Measurements from ENCODE around the gene DEPDC7. TPM values are rescaled to one million over a fixed set of nuclear protein-coding genes. Genes with fewer than 3 reads are reported as not detected.

Gene DEPDC7
- total RNA-seq, 1 experiment from 2014 or later = 5.6 TPM

DNA sequence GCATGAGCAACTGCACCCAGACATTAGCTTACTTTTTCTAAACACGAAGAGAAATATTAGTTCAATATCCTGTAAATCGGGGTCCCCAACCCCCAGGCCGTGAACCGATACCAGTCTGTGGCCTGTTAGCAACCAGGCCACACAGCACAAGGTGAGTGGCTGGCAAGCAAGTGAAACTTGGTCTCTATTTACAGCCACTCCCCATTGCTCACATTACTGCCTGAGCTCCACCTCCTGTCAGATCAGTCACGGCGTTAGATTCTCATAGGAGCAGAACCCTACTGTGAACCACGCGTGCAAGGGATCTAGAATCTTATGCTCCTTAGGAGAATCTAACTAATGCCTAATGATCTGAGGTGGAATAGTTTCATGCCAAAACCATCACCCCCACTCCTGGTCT, 27.8 kb upstream of the DEPDC7 start (continued):
- TF ChIP-seq SOX15 (CRISPR knock-in tag; IDR thresholded peaks at IDR 0.05) = no peak
- no peak for TF ChIP-seq NFATC4 (CRISPR knock-in tag; IDR thresholded peaks at IDR 0.05)
- TF ChIP-seq, protein P1, sequence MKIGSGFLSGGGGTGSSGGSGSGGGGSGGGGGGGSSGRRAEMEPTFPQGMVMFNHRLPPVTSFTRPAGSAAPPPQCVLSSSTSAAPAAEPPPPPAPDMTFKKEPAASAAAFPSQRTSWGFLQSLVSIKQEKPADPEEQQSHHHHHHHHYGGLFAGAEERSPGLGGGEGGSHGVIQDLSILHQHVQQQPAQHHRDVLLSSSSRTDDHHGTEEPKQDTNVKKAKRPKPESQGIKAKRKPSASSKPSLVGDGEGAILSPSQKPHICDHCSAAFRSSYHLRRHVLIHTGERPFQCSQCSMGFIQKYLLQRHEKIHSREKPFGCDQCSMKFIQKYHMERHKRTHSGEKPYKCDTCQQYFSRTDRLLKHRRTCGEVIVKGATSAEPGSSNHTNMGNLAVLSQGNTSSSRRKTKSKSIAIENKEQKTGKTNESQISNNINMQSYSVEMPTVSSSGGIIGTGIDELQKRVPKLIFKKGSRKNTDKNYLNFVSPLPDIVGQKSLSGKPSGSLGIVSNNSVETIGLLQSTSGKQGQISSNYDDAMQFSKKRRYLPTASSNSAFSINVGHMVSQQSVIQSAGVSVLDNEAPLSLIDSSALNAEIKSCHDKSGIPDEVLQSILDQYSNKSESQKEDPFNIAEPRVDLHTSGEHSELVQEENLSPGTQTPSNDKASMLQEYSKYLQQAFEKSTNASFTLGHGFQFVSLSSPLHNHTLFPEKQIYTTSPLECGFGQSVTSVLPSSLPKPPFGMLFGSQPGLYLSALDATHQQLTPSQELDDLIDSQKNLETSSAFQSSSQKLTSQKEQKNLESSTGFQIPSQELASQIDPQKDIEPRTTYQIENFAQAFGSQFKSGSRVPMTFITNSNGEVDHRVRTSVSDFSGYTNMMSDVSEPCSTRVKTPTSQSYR (CRISPR knock-in tag; IDR thresholded peaks at IDR 0.05) = no peak
- TF ChIP-seq IRF2 (CRISPR knock-in tag; IDR thresholded peaks at IDR 0.05; ENCODE audit: borderline replicate concordance, low read depth) = no peak
- TF ChIP-seq, protein P2, sequence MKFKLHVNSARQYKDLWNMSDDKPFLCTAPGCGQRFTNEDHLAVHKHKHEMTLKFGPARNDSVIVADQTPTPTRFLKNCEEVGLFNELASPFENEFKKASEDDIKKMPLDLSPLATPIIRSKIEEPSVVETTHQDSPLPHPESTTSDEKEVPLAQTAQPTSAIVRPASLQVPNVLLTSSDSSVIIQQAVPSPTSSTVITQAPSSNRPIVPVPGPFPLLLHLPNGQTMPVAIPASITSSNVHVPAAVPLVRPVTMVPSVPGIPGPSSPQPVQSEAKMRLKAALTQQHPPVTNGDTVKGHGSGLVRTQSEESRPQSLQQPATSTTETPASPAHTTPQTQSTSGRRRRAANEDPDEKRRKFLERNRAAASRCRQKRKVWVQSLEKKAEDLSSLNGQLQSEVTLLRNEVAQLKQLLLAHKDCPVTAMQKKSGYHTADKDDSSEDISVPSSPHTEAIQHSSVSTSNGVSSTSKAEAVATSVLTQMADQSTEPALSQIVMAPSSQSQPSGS (CRISPR knock-in tag; IDR thresholded peaks at IDR 0.05; ENCODE audit: borderline replicate concordance, low read depth) = no peak
- no peak for TF ChIP-seq MYBL2 (CRISPR knock-in tag; IDR thresholded peaks at IDR 0.05)
- TF ChIP-seq SMAD4 (CRISPR knock-in tag; IDR thresholded peaks at IDR 0.05) = no peak
- TF ChIP-seq, protein P3, sequence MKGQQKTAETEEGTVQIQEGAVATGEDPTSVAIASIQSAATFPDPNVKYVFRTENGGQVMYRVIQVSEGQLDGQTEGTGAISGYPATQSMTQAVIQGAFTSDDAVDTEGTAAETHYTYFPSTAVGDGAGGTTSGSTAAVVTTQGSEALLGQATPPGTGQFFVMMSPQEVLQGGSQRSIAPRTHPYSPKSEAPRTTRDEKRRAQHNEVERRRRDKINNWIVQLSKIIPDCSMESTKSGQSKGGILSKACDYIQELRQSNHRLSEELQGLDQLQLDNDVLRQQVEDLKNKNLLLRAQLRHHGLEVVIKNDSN (CRISPR knock-in tag; IDR thresholded peaks at IDR 0.05) = no peak
- TF ChIP-seq, protein P4, sequence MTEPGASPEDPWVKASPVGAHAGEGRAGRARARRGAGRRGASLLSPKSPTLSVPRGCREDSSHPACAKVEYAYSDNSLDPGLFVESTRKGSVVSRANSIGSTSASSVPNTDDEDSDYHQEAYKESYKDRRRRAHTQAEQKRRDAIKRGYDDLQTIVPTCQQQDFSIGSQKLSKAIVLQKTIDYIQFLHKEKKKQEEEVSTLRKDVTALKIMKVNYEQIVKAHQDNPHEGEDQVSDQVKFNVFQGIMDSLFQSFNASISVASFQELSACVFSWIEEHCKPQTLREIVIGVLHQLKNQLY (CRISPR knock-in tag; IDR thresholded peaks at IDR 0.05) = no peak

DNA sequence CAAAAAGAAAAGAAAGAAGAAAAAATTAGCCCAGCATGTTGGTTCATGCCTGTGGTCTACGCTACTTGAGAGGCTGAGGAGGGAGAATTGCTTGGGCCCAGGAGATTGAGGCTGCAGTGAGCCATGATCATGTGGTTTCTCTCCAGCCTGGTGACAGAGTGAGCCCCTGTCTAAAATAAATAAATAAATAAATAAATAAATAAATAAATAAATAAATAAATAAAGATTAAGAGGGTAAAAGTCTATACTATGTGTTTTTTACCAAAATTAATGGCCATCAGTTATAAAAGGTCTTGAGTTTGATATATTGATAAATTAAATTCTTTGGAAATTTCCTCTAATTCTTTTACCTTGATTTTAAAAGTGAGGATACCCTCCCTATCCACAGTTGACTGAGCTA, 25.2 kb upstream of the DEPDC7 start:
- Mint-ChIP-seq H3K4me1 (peaks cover 4% of the 10 kb centered on the region; the same call in 1 of the 2 replicates), H3K4me3 (no peak overlapping the region), H3K27me3 (ENCODE audit: low read depth) (peaks cover 2% of the 10 kb centered on the region; the same call in 1 of the 2 replicates), H3K9me3 (peaks cover 22% of the 10 kb centered on the region), H3K27ac (no peak overlapping the region), H3K36me3 (no peaks in the 10 kb centered on the region)
- DNase-seq (ENCODE audit: low spot score) = no peak
- ChIA-PET CTCF (no interaction called here), POLR2A (no interaction called here)
- ATAC-seq = no peak
- TF ChIP-seq, protein P1 (CRISPR knock-in tag; IDR thresholded peaks at IDR 0.05) = no peak
- TF ChIP-seq ZBTB21 (CRISPR knock-in tag; IDR thresholded peaks at IDR 0.05; ENCODE audit: borderline replicate concordance) (no peak), SMAD4 (CRISPR knock-in tag; IDR thresholded peaks at IDR 0.05) (no peak), ZNF232 (CRISPR knock-in tag; IDR thresholded peaks at IDR 0.05) (no peak), ETV6 (CRISPR knock-in tag; IDR thresholded peaks at IDR 0.05) (no peak), NR1H2 (CRISPR knock-in tag; IDR thresholded peaks at IDR 0.05) (no peak)
- TF ChIP-seq, protein P5, sequence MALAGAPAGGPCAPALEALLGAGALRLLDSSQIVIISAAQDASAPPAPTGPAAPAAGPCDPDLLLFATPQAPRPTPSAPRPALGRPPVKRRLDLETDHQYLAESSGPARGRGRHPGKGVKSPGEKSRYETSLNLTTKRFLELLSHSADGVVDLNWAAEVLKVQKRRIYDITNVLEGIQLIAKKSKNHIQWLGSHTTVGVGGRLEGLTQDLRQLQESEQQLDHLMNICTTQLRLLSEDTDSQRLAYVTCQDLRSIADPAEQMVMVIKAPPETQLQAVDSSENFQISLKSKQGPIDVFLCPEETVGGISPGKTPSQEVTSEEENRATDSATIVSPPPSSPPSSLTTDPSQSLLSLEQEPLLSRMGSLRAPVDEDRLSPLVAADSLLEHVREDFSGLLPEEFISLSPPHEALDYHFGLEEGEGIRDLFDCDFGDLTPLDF (CRISPR knock-in tag; IDR thresholded peaks at IDR 0.05) = no peak
- TF ChIP-seq, protein P6, sequence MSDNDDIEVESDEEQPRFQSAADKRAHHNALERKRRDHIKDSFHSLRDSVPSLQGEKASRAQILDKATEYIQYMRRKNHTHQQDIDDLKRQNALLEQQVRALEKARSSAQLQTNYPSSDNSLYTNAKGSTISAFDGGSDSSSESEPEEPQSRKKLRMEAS (CRISPR knock-in tag; IDR thresholded peaks at IDR 0.05) = no peak
- TF ChIP-seq, protein P7, sequence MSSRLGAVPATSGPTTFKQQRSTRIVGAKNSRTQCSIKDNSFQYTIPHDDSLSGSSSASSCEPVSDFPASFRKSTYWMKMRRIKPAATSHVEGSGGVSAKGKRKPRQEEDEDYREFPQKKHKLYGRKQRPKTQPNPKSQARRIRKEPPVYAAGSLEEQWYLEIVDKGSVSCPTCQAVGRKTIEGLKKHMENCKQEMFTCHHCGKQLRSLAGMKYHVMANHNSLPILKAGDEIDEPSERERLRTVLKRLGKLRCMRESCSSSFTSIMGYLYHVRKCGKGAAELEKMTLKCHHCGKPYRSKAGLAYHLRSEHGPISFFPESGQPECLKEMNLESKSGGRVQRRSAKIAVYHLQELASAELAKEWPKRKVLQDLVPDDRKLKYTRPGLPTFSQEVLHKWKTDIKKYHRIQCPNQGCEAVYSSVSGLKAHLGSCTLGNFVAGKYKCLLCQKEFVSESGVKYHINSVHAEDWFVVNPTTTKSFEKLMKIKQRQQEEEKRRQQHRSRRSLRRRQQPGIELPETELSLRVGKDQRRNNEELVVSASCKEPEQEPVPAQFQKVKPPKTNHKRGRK (CRISPR knock-in tag; IDR thresholded peaks at IDR 0.05; ENCODE audit: borderline replicate concordance) = no peak
- TF ChIP-seq, protein P8, sequence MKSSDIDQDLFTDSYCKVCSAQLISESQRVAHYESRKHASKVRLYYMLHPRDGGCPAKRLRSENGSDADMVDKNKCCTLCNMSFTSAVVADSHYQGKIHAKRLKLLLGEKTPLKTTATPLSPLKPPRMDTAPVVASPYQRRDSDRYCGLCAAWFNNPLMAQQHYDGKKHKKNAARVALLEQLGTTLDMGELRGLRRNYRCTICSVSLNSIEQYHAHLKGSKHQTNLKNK (CRISPR knock-in tag; IDR thresholded peaks at IDR 0.05) = no peak

Measured in WTC11 (cell line).